ENCODE results near the gene TRAPPC2L. TPM values are rescaled to one million over a fixed set of nuclear protein-coding genes. Genes with fewer than 3 reads are reported as not detected.

The TRAPPC2L gene
- total and polyA plus RNA-seq, 2 donors (not counting 1 experiment from before 2014, with no cell fraction given) = 33.5 to 65.1 TPM

GRCh38 chr16:88857728-88858339 is 907 bp downstream of the TRAPPC2L start:
- TF ChIP-seq EZH2 (IDR thresholded peaks at IDR 0.05; ENCODE audit: borderline replicate concordance, insufficient read depth, low read depth, low read length, poor library complexity, severe bottlenecking) (no peak), CTCF (IDR thresholded peaks at IDR 0.05) (peak; percentile 77)
- peaks cover 46% of the 10 kb centered on the region for H3K79me2 ChIP-seq (ENCODE audit: control insufficient read depth, insufficient read depth, low read length)
- Mint-ChIP-seq H3K27me3 (no peaks in the 10 kb centered on the region), H3K27ac (peak overlapping the region; percentile 94), H3K9me3 (ENCODE audit: insufficient read depth) (no peaks in the 10 kb centered on the region), H3K4me1 (peaks cover 34% of the 10 kb centered on the region), H3K4me3 (peak overlapping the region; percentile 97)
- ATAC-seq (ENCODE audit: low read depth) (peak; percentile 42), DNase-seq (peak; percentile 83)
- H4K20me1 ChIP-seq (ENCODE audit: control insufficient read depth, insufficient read depth, low read length, poor library complexity, severe bottlenecking) = peaks cover 40% of the 10 kb centered on the region
- ChIA-PET CTCF (interaction anchor here (0.8 to 3.0 kb wide), 25 partner anchors 9 to 769 kb away, joined by 3 to 50 read pairs (median 3); partner anchors contain the start of genes APRT, PABPN1L, PIEZO1 and ZNF778), POLR2A (interaction anchor here (0.6 to 1.9 kb wide), 6 partner anchors 45 to 360 kb away, joined by 3 to 11 read pairs (median 3); partner anchors contain the start of genes APRT and ZNF778)
- WGBS (ENCODE audit: insufficient coverage) = 16% methylated on average over 12 of the region's 12 CpGs
- H2AFZ ChIP-seq (ENCODE audit: insufficient read depth, low read depth, low read length, poor library complexity, severe bottlenecking) = peak overlapping the region; percentile 92
- peaks cover 0 to 34% of the 10 kb centered on the region in 2 experiments for H3K36me3 ChIP-seq (replicated peaks in 1 of 2; ENCODE audit: control extremely low read depth in 1 of 2, control insufficient read depth in 1 of 2, extremely low read depth in 1 of 2, insufficient read depth in 2 of 2, low read length in 1 of 2)
- peak overlapping the region; percentile 80 to 98 (median 93) for H3K4me3 ChIP-seq (ENCODE audit: control extremely low read depth in 1 of 5, extremely low read depth in 1 of 5, insufficient read depth in 1 of 5, low read depth in 2 of 5, low read length in 4 of 5)
- intact Hi-C loops (cut with micrococcal nuclease) = loop anchor here (1.0 to 2.0 kb wide), 7 partner anchors 46 to 359 kb away; partner anchors contain the start of genes CDH15, CDT1, PIEZO1 and ZNF778
- peaks cover 30 to 36% of the 10 kb centered on the region in 2 donors for H3K4me1 ChIP-seq (ENCODE audit: control insufficient read depth in 2 of 2, insufficient read depth in 2 of 2, low read length in 2 of 2)
- H3K9ac ChIP-seq (ENCODE audit: low read length) = peak overlapping the region; percentile 87
- H3K9me3 ChIP-seq (ENCODE audit: control extremely low read depth in 1 of 3, control insufficient read depth in 2 of 3, insufficient read depth in 1 of 3, low read length in 2 of 3) = no peaks in the 10 kb centered on the region
- H3K27me3 ChIP-seq (replicated peaks in 1 of 4; ENCODE audit: control extremely low read depth in 1 of 4, control insufficient read depth in 3 of 4, insufficient read depth in 4 of 4, low read length in 3 of 4) = no peaks in the 10 kb centered on the region
- H3K27ac ChIP-seq (ENCODE audit: low read length in 2 of 2) = peak overlapping the region in 1 of 2 donors; percentile 80
- peak overlapping the region; percentile 91 for H3K4me2 ChIP-seq (replicated peaks; ENCODE audit: low read depth, low read length, poor library complexity, severe bottlenecking)
